Stimulated activated CD4-positive, alpha-beta T cell treated with anti-CD3 and anti-CD28 coated beads, Interleukin-1b, Interleukin-23, amount 100 ng/mL, for 24 hours (primary cell): ENCODE measurements around the gene ANO8.
"Not testable (repeated sequence)": the region's sequence is repeated elsewhere in the genome, so short reads cannot be mapped to it uniquely, and the experiment has no call there.

Experiments
- DNase-seq, 4 experiments: peaks; one replicate each; pipeline ENCODE4 v3.0.0-alpha.2; 2020; ENCODE audit warnings: low read depth in 4 of 4, low spot score in 1 of 4

ANO8 gene

GRCh38 chr19:17312189-17313113 lies 22.2 kb downstream of the ANO8 start:
- DNase-seq, result no peak

- no peak for DNase-seq
Observed at GRCh38 chr19:17311455-17312188, 23.0 kb downstream of the ANO8 start.

GRCh38 chr19:17309965-17310461 lies 24.6 kb downstream of the ANO8 start:
- no peak for DNase-seq

- DNase-seq, result peak; percentile 94 to 100 (median 98)
Observed at GRCh38 chr19:17309198-17309964, 25.3 kb downstream of the ANO8 start, which contains the start of gene DDA1. Gene DDA1, plus strand, starts transcription at chr19:17309563. Its CDS starts 92 bp downstream, at chr19:17309655.

GRCh38 chr19:17307876-17308377 lies 26.7 kb downstream of the ANO8 start:
- no peak for DNase-seq

- no peak for DNase-seq
Observed at GRCh38 chr19:17306285-17306714, 28.4 kb downstream of the ANO8 start.

- peak; percentile 79 to 94 (median 85) for DNase-seq
Observed at GRCh38 chr19:17305517-17306284, 29.0 kb downstream of the ANO8 start, which contains the start of gene MRPL34. Gene MRPL34, plus strand, starts transcription at chr19:17305872. Its CDS starts 21 bp downstream, at chr19:17305893.

- no peak for DNase-seq
Observed at GRCh38 chr19:17305216-17305516, 29.5 kb downstream of the ANO8 start.

GRCh38 chr19:17304386-17305215 lies 30.1 kb downstream of the ANO8 start:
- DNase-seq, result no peak

- DNase-seq, result no peak
Observed at GRCh38 chr19:17303940-17304267, 30.8 kb downstream of the ANO8 start.

GRCh38 chr19:17303167-17303939 lies 31.3 kb downstream of the ANO8 start, which contains the start of gene ABHD8:
Gene ABHD8, minus strand, starts transcription at chr19:17303425. Its CDS starts 1,809 bp downstream, at chr19:17301616.
- peak; percentile 77 to 91 (median 84) for DNase-seq

GRCh38 chr19:17302391-17303166 lies 32.1 kb downstream of the ANO8 start:
- no peak for DNase-seq

- no peak for DNase-seq
Observed at GRCh38 chr19:17300992-17301619, 33.5 kb downstream of the ANO8 start.

- DNase-seq, result no peak
Observed at GRCh38 chr19:17296976-17297375, 37.7 kb downstream of the ANO8 start.

- no peak for DNase-seq
Observed at GRCh38 chr19:17296273-17296672, 38.4 kb downstream of the ANO8 start.

GRCh38 chr19:17295551-17295950 lies 39.1 kb downstream of the ANO8 start:
- not testable (repeated sequence) for DNase-seq
